Activated T-helper 9 cell treated with anti-CD3 and anti-CD28 coated beads, Interleukin-2, amount 50 U/mL, for 16 hours (primary cell): ENCODE results near the gene CACFD1.

Experiments used
- DNase-seq: peaks from one replicate; pipeline ENCODE4 v3.0.0-alpha.2; 2020; ENCODE audit warnings: low read depth

Gene CACFD1

DNA sequence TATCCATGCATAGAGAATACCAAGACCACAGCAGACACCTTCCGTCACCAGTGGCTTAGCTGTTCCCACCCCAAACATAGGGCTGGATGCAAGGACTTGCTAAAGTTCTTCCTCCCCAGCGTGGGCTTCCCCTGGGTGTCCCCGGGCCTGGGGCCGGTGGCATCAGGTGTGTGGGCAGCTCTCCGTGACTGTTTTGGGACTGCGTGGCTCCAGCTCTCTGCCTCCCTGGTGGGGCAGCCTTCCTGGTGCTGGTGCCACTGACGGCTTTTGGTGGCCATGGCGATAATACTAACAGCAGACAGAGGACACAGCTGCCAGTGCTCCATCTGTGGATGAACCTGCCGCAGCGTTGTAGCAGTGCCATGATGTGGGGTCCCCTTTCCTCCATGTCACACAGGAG lies 4.9 kb downstream of the CACFD1 start:
- DNase-seq, result no peak

DNA sequence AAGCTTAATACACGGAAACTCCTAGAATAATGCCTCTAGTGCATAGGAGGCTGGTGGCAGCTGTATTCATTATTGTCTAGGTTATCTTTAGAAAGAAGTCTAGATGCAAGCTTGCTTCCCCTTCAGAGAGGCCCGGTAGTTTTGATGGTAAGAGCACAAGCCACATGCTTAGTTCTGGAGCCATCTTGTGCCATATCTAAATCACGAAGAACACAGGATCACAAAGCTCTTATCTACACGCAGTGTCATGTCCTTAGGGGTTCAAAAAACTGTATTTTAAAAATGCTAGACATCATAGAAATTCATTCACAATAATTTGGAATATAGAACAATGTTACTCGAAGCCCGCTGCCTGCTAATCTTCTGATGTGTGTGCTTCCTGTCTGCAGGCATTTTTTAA lies 6.2 kb downstream of the CACFD1 start:
- DNase-seq, result no peak

DNA sequence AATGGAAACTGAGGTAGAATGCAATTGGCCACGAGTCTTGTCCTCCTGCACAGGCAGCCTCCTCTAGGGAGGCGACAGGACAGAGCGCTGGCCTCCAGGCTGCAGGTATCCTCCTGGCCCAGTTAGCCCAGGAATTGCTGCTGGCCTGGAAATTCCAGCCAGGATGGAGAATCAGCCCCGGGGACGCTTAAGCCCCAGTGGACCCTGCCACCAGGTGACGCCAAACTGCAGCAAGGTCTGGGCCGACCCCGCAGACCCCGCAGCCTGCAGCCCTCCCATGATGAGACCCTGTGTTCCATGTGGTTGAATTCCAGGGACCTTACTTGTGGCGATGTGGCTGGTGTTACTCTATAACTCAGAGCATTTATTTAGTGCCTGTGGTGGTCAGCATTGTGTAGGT lies 7.3 kb downstream of the CACFD1 start:
- no peak for DNase-seq

DNA sequence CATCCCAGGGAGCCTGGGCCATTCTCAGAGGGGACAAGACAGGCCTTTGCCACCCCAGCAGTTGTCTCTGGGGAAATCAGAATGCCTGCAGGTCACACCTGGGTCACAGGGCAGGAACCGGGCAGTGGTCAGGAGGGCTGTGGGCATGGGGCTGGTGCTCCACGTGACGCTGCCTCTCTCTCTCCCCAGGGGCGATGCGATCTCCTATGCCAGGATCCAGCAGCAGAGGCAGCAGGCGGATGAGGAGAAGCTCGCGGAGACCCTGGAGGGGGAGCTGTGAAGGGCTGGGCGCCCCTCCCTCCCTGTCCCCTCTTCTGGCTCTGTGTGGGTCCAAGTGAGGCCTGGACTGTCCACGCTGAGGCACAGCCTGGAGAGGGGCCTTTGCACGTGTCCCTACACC lies 8.6 kb downstream of the CACFD1 start:
- DNase-seq, result no peak

DNA sequence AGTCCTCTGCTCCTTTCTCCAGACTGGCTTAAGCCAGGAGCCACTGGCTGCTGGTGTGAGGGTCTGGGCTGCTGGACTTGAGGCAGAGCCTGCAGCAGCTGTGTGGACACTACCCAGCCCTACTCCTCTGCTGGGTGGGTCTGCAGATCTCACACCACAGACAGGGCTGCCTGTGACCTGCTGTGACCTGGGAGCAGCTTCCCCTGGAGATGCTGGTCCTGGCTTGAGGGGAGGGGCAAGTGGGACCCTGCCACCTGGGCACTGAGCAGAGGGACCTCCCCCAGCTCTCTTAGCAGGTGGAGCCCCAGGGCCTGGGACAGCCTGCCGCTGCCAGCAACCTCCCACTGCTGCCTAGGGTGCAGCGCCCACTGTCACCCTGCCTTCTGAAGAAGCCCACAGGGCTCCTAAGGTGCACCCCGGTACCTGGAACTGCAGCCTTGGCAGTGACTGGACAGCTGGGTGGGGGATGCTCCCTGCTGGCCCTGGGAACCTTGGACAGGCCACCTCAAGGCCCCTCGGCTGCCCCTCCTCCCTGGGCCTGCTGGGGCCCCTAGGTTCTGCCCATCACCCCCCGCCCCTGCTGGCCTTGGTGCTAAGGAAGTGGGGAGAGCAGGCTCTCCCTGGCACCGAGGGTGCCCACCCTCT lies 9.1 kb downstream of the CACFD1 start:
- no peak for DNase-seq

DNA sequence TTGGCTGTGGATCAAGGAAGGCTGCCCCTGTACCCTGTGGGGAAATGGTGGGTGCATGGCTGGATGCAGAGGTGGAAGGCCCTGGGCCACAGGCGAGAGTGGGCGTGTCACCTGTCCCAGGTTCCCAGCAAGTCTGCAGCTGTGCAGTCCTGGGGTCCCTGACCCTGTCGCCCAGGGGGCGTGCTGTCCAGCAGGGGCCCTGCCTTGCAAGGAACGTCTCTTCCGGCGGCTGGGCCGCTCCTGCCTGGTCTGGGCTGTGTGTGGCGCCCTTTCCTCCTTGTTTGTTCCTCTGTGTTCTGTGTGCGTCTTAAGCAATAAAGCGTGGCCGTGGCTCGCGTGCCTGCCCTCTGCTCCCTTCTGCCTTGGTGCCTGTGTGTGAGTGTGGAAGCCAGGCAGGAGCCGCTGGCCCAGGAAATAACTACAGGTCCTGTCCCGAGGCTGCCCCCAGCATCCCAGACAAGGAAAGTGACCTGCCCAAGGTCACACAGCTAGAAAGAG lies 10.7 kb downstream of the CACFD1 start:
- no peak for DNase-seq

DNA sequence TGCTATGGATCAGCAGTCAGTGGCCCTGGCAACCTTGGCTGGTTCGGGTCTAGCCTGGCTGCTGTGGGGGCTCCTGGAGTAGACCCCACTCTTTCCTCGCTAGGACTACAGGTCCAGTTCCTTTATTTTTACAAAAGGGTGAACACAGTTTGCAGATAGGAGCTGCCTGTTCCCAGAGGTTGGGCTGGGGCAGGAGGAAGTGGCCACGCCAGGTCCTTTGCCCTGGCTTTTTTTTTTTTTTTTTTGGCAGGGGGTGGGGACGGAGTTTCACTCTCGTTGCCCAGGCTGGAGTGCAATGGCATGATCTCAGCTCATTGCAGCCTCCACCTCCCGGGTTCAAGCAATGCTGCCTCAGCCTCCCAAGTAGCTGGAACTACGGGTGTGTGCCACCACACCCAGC lies 11.2 kb downstream of the CACFD1 start:
- DNase-seq, result no peak

DNA sequence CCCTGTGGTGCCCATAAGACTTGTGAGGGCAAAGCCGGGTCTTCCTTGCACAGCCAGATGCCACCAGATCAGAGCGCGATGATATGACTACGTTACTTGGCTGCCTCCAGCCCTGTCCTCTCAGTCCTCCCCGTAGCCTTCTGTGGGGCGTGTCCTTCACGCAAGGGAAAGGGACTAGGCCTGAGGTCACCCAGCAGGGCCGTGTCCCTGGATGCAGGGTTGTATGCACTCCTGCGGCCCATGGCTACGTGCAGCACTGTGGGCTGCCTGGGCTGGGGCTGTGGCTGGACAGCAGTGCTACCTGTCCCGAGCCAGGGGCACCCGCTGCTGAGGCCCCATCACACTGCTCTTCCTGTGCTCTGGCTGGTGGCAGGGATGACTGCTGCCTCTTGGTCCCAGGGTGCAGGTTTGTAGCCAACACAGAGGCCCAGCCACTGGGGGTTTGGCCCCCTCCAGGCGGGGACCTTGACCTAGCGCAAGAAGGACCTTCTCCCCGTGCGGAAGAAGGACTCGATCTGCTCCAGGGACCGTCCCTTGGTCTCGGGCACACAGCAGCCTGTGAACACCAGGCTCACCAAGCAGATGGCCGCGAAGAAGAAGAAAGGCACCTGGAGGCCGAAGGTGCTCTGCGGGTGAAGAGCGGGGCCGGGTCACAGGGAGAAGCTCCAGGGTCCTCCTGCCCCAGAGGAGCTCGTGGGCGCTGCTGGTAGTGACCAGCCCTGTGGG lies 11.9 kb downstream of the CACFD1 start:
- DNase-seq, result no peak

DNA sequence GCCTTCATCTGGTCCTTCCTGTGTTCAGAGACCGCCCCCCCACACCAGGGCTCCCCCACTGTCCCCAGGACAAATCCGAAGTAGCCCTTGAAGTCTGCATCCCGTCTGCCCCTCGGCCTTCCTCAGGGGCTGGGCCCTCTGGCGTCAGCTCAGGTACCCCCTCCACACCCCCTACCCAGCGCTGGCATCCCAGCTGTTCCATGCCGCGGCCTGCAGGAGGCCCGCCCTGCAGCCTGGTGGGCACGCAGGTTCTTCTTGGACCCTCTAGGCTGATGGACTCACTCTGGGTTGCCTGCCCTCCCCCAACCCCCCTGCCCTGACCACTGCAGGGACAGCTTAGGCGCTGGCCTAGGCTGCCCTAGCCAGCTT lies 12.5 kb downstream of the CACFD1 start:
- DNase-seq, result no peak

DNA sequence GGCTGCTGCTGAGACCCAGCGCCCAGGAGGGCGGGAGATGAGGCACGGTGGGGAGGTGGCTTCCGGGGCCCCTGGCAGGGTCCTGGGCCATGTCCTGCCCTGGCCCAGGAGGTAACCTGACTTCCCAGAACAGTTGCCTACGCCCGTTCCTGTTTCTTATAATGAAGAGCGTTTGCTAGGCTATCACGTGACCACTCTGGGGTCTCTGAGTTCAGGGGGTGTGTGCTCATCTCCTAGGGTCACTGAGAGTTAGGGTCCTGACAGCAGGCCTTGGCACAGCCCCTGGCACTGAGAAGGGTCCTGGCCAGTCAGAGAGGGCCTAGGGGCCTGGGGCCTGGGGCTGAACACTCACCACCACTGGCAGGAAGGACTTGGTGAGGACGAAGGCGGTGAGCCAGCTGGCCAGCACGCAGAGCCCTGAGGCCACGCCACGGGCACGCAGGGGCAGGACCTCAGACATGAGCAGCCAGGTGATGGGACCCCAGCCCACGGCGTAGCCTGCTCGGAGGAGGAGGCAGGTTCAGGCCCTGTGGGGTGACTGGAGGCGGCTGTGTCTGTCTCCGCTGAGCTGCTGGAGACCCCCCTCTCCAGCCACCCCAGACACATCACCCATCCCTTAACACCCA lies 13.1 kb downstream of the CACFD1 start:
- no peak for DNase-seq

DNA sequence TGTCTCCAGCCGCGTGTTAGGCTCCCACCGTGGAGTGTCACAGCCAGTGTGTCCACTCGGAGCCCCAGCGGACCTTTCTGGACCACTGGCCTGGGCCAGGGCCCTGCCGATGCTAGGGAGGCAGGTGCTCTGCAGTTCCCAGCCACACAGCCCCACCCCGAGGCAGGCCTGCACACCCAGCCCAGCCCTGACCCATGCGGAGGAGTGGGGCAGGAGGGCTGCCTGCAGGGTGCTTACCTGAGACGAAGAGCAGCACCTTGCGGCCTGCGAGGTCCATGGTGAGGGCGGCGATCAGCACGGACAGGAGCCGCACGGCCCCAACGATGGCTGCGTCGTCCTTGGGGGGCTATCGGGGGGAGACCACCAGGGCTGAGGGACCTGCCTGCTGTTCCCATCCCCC lies 14.0 kb downstream of the CACFD1 start:
- no peak for DNase-seq

DNA sequence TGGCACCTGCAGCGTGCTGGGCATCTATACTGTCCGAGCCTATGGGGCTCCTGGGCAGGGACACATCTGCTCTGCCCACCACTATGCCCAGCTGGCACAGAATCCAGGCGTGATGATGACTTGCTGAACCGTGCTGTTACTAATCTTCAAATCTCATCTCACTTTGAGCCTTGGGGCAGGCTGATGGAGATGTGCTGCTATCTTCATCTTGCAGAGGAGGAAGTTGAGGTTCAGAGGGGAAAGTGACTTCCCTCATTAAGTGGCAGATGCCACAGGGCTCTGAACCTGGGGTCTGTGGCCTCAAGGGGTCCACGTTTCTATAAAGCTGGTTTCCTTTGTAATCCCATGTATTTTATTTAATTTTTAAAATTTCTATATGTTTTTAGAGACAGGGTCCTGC lies 14.4 kb downstream of the CACFD1 start:
- no peak for DNase-seq

DNA sequence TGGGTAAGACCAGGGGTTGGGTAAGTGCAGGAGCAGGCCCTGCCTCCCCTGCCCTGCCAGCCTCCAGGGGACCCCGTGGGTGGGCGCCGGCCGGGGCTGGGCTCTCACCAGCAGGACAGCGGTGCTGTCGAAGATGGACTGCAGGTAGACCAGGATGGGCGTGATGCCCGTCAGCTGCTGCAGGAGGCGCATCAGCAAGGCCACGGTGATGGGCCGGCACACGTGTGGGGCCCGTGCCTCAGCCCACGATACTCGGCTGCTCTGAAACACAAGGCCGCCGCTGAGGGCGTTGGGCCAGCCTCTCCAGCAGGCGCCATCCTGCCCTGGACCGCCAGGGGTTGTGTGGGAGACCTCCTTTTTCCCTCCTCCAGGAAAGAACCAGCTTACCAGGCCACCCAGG lies 15.1 kb downstream of the CACFD1 start:
- DNase-seq, result no peak

DNA sequence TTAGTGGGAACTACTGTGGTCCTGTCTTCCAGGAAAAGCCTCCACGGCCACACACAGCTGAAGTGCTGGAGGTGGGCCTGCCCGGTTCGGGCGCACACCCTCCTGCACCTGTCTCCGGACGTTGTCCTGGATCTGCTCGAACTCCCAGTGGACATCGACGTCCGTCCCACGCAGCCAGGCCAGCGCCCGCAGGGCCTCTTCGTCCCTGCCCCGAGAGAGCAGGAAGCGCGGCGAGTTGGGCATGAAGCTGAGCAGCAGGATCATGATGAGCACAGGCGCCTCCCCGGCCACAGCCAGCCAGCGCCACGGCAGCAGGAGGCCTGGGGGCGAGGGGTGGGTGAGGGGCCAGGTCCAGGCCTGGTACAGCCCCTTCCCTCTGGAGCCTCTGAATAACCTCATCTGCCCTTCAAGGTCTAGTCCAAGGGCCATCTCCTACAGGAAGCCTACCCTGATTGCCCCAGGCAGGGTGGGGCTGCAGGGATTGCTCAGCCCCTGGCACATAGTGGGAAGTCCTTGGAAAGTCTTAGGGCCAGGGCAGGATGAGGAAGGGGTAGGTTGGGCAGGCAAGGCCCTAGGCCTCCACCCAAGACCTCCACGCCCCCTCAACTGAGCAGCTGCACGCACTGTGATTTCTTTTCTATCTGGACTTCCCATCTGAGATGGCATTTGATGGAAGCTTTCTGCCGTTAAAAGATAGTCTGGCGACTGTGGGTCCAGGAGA lies 15.7 kb downstream of the CACFD1 start:
- no peak for DNase-seq

DNA sequence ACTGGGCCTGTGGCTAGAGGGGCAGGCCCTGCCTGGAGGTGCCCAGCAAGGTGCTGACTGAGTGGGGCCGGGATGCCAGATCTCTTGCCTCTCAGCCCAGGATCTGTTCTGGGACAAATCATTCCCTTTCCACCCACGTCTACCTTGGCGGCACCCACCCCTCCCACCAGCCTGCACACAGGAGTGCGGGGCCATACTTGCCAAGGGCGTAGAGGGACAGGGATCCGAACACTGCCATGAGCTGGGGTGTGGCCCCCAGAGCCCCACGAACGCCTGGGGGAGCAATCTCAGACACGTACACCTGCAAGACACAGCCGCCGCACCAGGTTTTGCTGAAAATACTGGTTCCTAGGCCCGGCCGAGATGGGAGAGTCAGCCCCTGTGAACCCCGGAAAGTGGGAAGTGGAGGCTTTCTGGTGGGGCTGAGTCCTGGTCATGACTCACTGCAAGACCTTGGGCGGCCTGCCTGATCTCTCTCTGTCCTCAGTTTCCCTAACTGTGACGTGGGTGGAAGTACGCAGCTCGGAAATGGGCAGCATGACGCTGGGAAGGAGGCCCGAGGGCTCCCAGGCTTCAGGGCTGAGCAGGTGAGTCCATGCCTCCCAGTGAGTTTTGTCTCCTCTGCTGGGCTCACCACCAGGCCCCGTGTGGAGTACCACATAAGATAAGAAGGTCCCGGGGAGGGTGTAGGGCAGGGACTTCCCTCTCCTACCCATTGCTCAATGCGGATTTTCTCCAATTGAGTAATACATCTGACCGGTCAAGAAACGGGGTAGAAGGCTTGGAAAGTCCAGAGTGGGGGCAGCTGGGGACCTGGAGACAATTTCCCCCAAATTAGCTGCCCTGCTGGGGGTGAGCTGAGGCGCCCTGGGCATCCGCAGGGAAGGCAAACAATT lies 16.5 kb downstream of the CACFD1 start:
- no peak for DNase-seq

DNA sequence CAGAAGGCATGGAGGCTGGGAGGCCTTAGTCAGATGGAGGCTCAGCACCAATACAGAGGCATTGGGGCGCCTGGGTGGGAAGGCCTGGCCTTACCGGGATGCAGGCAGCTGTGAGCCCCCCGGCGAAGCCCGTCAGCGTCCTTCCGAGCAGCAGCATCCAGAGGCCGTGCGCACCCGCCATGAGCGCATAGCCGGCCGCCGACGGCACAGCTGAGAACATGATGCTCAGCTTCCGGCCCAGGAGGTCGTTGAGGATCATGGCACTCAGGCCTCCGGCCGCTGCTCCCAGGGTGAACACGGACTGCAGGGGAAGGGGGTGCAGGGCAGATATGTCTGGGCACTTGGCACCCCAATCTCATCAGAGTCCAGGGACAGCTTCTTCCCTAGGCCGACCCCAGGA lies 17.2 kb downstream of the CACFD1 start:
- no peak for DNase-seq

DNA sequence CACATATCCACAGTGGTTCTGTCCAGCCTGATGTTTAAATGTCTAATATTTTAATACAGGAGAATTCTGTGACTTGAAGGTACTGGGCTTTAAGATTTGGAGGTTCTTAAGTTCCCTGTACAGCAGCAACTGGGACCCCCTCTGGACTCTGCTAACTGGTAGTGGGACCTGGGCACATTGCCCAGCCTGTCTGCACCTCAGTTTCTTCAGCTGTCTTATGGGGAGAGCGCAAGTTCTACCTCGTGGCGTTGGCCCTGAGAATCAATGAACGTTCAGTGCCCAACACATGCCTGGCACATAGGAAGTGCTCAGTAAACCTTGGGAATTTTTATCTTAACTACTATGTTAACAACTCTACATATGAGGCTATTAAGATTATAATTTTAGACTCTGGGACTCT lies 17.7 kb downstream of the CACFD1 start:
- no peak for DNase-seq

DNA sequence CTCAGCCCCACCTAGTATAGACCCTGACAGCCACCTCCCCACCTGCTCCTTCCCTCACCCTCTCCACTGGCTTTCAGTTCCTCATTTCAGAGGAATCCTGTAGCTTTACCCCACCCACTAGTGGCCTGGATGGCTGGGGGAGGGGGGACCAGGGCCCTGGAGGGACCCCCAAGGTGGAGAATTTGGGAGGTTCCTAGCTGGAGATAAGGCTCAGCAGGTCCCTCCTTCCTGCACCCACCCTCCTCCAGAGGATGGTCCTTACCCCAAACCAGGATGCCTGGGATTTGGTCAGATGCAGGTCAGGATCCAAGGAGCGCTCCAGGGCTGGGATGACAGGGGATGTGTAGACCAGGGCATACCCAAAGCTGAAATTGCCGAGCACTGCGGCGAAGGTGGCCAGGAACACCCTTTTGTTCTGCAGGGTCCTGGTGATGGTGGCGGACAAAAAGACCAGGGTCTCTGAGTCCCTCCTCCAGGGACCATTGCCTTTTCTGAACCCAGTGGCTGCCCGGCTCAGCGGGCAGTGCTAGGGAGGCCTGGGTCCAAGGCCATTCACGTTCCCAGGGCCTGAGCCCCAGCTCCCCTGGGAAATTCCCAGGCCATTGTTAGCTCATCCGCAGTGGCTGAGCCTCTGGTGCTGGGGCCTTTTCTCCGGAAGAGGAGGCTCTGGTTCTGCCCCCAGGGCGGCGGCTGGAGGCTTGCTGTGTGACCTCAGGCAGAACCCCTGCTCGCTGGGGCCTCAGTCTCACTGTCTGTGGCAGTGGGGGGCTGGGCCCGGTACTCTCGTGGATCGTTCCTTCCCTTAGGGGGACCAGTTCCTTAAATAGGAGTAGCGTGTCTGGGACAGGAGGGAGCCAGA lies 18.4 kb downstream of the CACFD1 start:
- no peak for DNase-seq

DNA sequence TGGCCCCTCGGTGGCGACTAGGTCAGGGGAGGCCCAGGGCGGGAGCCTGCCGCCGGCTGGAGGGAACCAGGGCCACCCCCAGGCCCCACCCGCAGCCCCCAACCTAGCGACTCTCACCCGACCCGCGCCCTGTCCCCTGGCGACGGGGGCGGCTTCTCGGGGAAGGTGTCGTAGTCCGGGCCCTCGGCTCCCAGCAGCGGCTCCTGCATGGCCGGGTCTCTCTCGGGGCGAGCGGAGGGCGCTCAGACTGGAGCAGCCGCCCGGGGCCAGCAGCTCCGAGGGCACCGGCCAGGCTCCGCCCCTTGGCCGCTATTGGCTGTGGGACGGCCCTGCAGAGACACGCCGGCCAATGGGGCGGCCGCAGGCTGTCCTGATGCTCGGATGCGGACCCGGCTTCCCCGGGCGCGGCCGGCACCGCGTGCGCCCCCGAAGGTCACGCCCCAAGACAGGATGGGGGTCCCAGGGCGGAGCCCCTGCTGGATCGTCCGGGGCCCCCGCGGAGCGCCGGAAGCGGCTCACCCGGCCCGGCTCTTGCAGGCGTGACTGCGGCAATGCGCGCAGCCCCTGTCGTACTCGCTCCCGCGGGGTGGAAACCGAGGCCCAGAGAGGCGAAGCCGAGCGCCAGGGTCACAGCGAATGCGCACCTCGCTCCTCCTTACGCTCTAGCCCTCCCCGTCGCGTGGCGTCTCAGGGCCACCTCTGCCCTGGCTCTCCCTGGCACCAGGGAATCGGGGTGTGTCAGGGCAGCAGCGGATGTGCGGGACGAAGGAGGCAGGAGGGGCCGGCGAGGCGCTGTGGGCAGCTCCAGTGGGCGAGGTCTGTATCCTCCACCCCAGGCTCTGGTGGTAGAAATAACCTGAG lies 19.3 kb downstream of the CACFD1 start, which contains the start of gene SLC2A6:
SLC2A6 (minus strand) TSS at position 249 of the 861 bp plus-strand sequence; CDS start at position 209, 40 bp downstream.
- peak; percentile 73 for DNase-seq

DNA sequence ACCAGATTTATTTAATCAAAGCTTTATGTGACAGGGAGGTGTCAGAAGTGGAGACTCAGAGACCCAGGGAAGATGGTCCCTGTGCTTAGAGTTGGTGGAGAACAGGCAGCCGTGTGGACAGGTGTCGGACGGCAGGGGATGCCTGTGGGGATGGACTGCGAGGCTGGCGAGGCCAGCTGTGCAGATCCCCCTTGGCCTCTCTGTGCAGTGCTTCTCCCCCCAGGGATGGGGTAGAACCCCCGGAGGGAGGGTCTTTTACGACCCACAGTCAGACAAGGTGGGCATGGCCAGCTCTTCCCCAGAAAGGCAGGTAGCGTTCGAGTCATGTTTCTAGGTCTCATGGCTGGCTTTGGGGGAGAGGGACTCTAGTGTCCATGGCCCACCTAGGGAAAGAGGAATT lies 23.8 kb downstream of the CACFD1 start:
- DNase-seq, result no peak
